H1 (cell line): Measurements from ENCODE around the gene TEAD2. TPM values are rescaled to one million over a fixed set of nuclear protein-coding genes. Genes with fewer than 3 reads are reported as not detected.

Source experiments
- ASH2L ChIP-seq: fragments of 200-600, 300-600 bp; sonication (generic); IDR thresholded peaks from one replicate; pipeline ENCODE4 v1.7.1; 2017; ENCODE audit warnings: low read length
- BACH1 ChIP-seq: IDR thresholded peaks from 2 replicates; pipeline ENCODE4 v1.6.1; 2012; ENCODE audit warnings: low read length, improper control_type of control experiment
- BRCA1 ChIP-seq: IDR thresholded peaks from 2 replicates; pipeline ENCODE4 v1.6.1; 2012; ENCODE audit warnings: low read depth, low read length, improper control_type of control experiment
- CTBP2 ChIP-seq: IDR thresholded peaks from 2 replicates; pipeline ENCODE4 v1.7.0; 2011; ENCODE audit warnings: borderline replicate concordance, mild to moderate bottlenecking, moderate library complexity, mixed read lengths, low read length; ENCODE audit not compliant: insufficient read depth, insufficient read length
- GABPA ChIP-seq: IDR thresholded peaks from 2 replicates; pipeline ENCODE4 v1.6.1; 2011; ENCODE audit warnings: mild to moderate bottlenecking, low read length, moderate library complexity, borderline replicate concordance; ENCODE audit not compliant: insufficient read depth
- GTF2F1 ChIP-seq: IDR thresholded peaks from 2 replicates; pipeline ENCODE4 v1.6.1; 2012; ENCODE audit warnings: low read depth, low read length, improper control_type of control experiment, borderline replicate concordance
- KDM4A ChIP-seq: IDR thresholded peaks from one replicate; pipeline ENCODE4 v1.7.1; 2012; ENCODE audit warnings: low read depth, mild to moderate bottlenecking, moderate library complexity, low read length, inconsistent platforms; ENCODE audit not compliant: severe bottlenecking
- KDM5A ChIP-seq: fragments of 200-600 bp; IDR thresholded peaks from 2 replicates; pipeline ENCODE4 v1.7.1; 2012; ENCODE audit warnings: mild to moderate bottlenecking, low read length, inconsistent platforms, mixed read lengths
- RFX5 ChIP-seq: IDR thresholded peaks from 2 replicates; pipeline ENCODE4 v1.6.1; 2011; ENCODE audit warnings: low read depth, low read length, improper control_type of control experiment, borderline replicate concordance
- RXRA ChIP-seq: IDR thresholded peaks from 2 replicates; pipeline ENCODE4 v1.6.1; 2011; ENCODE audit warnings: low read depth, mild to moderate bottlenecking, low read length, moderate library complexity; ENCODE audit not compliant: insufficient read depth
- SIX5 ChIP-seq: IDR thresholded peaks from 2 replicates; pipeline ENCODE4 v1.6.1; 2011; ENCODE audit warnings: mild to moderate bottlenecking, low read depth, low read length
- SP1 ChIP-seq: IDR thresholded peaks from 2 replicates; pipeline ENCODE4 v1.6.1; 2011; ENCODE audit warnings: low read depth, low read length
- SP2 ChIP-seq: IDR thresholded peaks from 2 replicates; pipeline ENCODE4 v1.6.1; 2012; ENCODE audit warnings: mild to moderate bottlenecking, low read length, inconsistent platforms
- SUZ12 ChIP-seq: fragments of 200-600 bp; sonication (generic); IDR thresholded peaks from 2 replicates; pipeline ENCODE4 v1.6.1; 2012; ENCODE audit warnings: mild to moderate bottlenecking, inconsistent platforms, low read length, moderate library complexity, mixed read lengths
- TEAD4 ChIP-seq: IDR thresholded peaks from 2 replicates; pipeline ENCODE4 v1.6.1; 2012; ENCODE audit warnings: low read depth, low read length, inconsistent platforms, mixed read lengths
- USF2 ChIP-seq: IDR thresholded peaks from 2 replicates; pipeline ENCODE4 v1.6.1; 2011; ENCODE audit warnings: low read length, improper control_type of control experiment
- polyA plus RNA-seq, 7 experiments: library from polyadenylated mRNA; depleted of rRNA in 3 of 7; stranded (reverse) in 5 of 7; unstranded in 2 of 7; fragments of >200 nt in 5 of 7; fragments of 200-250 nt in 2 of 7; gene quantifications; 1 replicate in 5 of 7; 2 replicates in 1 of 7; 4 replicates in 1 of 7; pipeline versions ENCODE4 v1.2.1 to v1.2.3, GENCODE V29; 2011 to 2013; ENCODE audit warnings: missing spikeins in 2 of 7, mixed read lengths in 2 of 7
- total RNA-seq: library from RNA; stranded (reverse); fragmentation: NEBNext Ultra II Directional; extraction: Animal tissue kit (Norgen Biotek cat#: 25700); gene quantifications from 2 replicates; pipeline ENCODE4 v1.2.1, GENCODE V29; 2021

Gene TEAD2
- total and polyA plus RNA-seq, 2 of the 8 experiments (the other 6 are each of a cell fraction or from before 2014, with no cell fraction given): 87.6 to 146 TPM

GRCh38 chr19:49361438-49362047 lies 673 bp downstream of the TEAD2 start (continued):
- TF ChIP-seq GTF2F1 (no peak), SUZ12 (no peak), TEAD4 (no peak), CTBP2 (no peak), USF2 (no peak), KDM4A (peak; percentile 32), BRCA1 (no peak), SP2 (no peak), BACH1 (no peak), GABPA (no peak), KDM5A (no peak), RXRA (no peak), ASH2L (no peak), SP1 (peak; percentile 63; the same call in 1 of the 2 replicates), SIX5 (no peak), RFX5 (no peak)
